GM06990 (cell line): Measurements from ENCODE around the gene GRIP1.
A peak's percentile ranks its signal among the peaks of the same experiment; 100 is the strongest.

Source experiments
- DNase-seq: peaks from one replicate; pipeline ENCODE4 v3.0.0-alpha.2; 2011; ENCODE audit not compliant: insufficient read length; ENCODE audit errors: extremely low read depth
- H3K27me3 ChIP-seq: replicated peaks from 2 replicates; pipeline ENCODE4 v1.6.0; 2011; ENCODE audit warnings: low read length; ENCODE audit not compliant: control insufficient read depth, insufficient read depth
- H3K36me3 ChIP-seq: 2 replicates; pipeline ENCODE4 v1.5.1; 2011; ENCODE audit warnings: low read length; ENCODE audit not compliant: control insufficient read depth, insufficient read depth
- H3K4me3 ChIP-seq: replicated peaks from 2 replicates; pipeline ENCODE4 v1.5.1; 2011; ENCODE audit warnings: low read depth, mild to moderate bottlenecking, control low read depth, low read length
- TF ChIP-seq, protein P1 (sequence below): IDR thresholded peaks from 2 replicates; pipeline ENCODE4 v1.5.1; 2011; ENCODE audit warnings: low read length, control low read depth, mild to moderate bottlenecking, inconsistent platforms; ENCODE audit not compliant: insufficient read depth, poor library complexity, severe bottlenecking

GRIP1 gene

DNA sequence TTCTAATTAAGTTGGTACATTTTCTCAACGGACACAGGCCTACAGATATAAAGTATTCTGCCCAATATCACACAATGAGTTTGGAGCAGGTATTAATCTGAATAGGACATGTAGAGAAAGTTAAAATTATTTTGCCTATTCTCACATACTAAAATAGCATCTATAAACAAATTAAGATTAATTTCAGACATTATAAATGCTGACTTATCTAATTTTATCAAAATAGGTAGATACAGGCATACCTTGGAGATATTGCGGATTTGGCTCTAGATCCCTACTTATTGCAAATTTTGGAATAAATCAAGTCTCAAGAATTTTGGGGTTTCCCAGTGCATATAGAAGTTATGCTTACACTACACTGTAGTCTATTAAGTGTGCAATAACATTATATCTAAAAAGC is 41.0 kb upstream of the GRIP1 start:
- Histone ChIP-seq H3K4me3 (no peak overlapping the region), H3K36me3 (no peaks in the 10 kb centered on the region), H3K27me3 (no peaks in the 10 kb centered on the region)
- DNase-seq = no peak
- TF ChIP-seq, protein P1, sequence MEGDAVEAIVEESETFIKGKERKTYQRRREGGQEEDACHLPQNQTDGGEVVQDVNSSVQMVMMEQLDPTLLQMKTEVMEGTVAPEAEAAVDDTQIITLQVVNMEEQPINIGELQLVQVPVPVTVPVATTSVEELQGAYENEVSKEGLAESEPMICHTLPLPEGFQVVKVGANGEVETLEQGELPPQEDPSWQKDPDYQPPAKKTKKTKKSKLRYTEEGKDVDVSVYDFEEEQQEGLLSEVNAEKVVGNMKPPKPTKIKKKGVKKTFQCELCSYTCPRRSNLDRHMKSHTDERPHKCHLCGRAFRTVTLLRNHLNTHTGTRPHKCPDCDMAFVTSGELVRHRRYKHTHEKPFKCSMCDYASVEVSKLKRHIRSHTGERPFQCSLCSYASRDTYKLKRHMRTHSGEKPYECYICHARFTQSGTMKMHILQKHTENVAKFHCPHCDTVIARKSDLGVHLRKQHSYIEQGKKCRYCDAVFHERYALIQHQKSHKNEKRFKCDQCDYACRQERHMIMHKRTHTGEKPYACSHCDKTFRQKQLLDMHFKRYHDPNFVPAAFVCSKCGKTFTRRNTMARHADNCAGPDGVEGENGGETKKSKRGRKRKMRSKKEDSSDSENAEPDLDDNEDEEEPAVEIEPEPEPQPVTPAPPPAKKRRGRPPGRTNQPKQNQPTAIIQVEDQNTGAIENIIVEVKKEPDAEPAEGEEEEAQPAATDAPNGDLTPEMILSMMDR = no peak

DNA sequence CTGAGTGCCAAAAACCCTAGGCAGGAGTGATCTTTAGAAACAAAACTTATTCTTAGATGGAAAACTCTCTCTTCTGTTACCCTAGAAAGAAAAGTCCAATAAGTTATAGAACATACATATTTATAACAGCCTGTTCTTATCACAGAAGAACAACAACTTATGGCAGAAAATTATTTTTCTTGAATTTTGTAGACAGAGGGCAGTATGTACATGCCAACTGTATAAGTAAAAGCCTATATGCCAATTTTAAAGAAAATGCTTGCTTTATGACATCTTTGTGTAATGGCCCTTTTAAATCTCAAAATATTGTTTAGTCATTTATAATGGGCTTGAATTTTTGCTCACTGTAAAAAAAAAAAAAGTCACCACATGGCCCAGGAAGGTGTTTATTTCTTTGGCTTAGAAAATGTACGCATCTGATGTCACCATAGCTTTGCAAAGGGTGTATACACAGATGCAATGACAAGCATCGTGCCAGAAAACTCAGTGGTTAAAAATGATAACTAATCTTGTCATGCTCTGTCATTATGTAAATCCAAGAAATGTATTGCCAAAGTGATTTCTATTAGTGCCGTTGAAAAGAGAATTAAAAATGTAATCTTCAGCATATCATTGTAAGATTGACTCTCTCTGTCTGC is 38.3 kb upstream of the GRIP1 start:
- H3K36me3 ChIP-seq = no peaks in the 10 kb centered on the region

DNA sequence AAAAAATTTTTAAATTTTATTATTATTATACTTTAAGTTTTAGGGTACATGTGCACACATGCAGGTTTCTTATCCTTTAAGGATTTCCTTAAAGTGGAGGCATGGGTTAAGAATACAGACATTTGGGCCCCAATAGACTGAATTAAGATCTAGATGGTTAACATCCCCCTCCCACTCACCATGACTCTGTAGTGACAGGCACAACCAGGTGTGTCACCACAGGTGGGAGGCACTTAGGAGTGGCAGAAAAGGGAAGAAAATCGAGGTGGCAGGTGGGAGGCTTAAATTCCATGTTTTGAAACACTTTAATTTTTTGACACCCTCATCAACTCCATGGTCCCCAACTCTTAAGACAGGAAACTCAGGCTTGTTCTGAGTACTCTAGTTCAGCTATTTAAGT is 37.6 kb upstream of the GRIP1 start:
- TF ChIP-seq, protein P1 = no peak
- no peak for DNase-seq
- no peaks in the 10 kb centered on the region for H3K27me3 ChIP-seq
- no peak overlapping the region for H3K4me3 ChIP-seq
- H3K36me3 ChIP-seq = no peaks in the 10 kb centered on the region

More for the DNA sequence above, 38.3 kb upstream of the GRIP1 start:
- no peak for DNase-seq
- H3K27me3 ChIP-seq = no peaks in the 10 kb centered on the region
- TF ChIP-seq, protein P1 = no peak
- H3K4me3 ChIP-seq = no peak overlapping the region

DNA sequence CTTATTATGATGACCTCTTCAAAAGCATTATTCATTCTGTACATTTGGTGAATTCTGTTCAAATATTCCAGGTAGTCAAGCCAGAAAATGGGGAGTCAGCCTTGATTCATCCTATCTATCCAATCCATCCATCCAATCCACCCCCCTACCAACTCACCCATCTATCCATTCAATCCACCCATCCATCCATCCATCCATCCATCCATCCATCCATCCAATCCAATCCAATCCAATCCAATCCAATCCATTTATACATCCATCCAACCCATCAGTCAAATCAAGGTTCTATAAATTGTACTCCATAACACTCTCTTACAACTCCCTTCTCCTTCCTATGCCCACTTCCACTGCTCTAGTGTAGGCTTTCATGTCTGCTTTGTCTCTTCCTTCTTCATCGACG is 35.8 kb upstream of the GRIP1 start:
- no peak for DNase-seq
- no peaks in the 10 kb centered on the region for H3K27me3 ChIP-seq
- TF ChIP-seq, protein P1 = no peak

DNA sequence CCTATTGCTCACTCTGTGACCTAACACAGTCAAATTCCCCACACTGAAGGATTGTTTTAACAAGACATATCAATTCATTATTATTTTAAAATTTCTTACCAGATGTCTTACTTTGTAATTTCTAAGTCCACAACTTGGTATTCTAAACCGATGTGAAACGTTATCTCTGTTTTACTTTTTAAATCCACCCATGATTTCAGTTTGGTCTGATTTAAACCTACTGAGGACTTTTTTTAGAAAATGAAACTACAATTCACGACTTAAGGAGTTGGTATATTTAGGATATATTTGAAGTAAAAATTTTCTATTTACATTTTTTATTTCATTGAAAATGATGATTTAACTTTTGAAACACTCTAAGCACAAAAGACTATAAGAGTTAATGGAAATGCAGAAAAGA is 35.1 kb upstream of the GRIP1 start:
- TF ChIP-seq, protein P1 = no peak
- DNase-seq = peak; percentile 26
- no peak overlapping the region; the same call in 1 of the 2 replicates for H3K4me3 ChIP-seq
- no peaks in the 10 kb centered on the region for H3K36me3 ChIP-seq
- no peaks in the 10 kb centered on the region for H3K27me3 ChIP-seq

More for the DNA sequence above, 35.8 kb upstream of the GRIP1 start:
- no peak overlapping the region for H3K4me3 ChIP-seq
- H3K36me3 ChIP-seq = no peaks in the 10 kb centered on the region

DNA sequence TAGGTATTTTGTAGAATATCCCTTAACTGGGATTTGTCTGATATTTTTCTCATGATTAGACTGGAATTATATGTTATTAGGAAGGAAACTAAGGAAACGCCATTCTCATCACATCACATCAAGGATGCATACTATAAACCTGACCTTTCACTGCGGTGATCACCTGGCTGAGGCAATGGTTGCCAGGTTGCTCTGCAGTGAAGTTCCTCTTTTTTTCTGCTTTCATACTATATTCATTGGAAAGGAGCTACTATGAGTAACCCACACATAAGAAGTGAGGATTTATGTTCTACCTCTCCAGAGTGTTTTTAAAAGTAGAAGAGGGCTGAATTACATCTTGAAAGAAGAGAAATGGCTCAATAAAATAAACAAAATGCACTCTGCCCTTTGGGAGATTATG is 31.0 kb upstream of the GRIP1 start:
- no peak for DNase-seq
- Histone ChIP-seq H3K27me3 (no peaks in the 10 kb centered on the region), H3K36me3 (no peaks in the 10 kb centered on the region), H3K4me3 (no peak overlapping the region)
- TF ChIP-seq, protein P1 = no peak
